Heart right ventricle (tissue), 16 donors: ENCODE results near the gene PREPL. TPM values are rescaled to one million over a fixed set of nuclear protein-coding genes. Genes with fewer than 3 reads are reported as not detected.

ENCODE experiments used
- ATAC-seq, 8 donors: fragments of 200-7000 bp; cut with Tn5 transposase; one replicate each; pipeline ENCODE4 v1.9.1; 2020; ENCODE audit warnings: mild to moderate bottlenecking in 8 of 8, moderate library complexity in 8 of 8, moderate number of reproducible peaks in 1 of 8
- DNase-seq, 2 donors: peaks; one replicate each; pipeline ENCODE4 v3.0.0-alpha.2; 2020
- H3K27ac ChIP-seq, 10 donors: fragments of 200-600 bp; sonication (generic) in 2 of 10; one replicate each; pipeline versions ENCODE4 v1.5.0 to v1.8.0; 2020 to 2022; ENCODE audit warnings: mild to moderate bottlenecking in 3 of 10
- H3K27me3 ChIP-seq, 7 donors: fragments of 200-600 bp; one replicate each; pipeline ENCODE4 v1.8.0; 2021 to 2022; ENCODE audit warnings: mild to moderate bottlenecking in 2 of 7
- H3K36me3 ChIP-seq, 9 donors: fragments of 200-600 bp; sonication (generic) in 1 of 9; one replicate each; pipeline versions ENCODE4 v1.5.0 to v1.8.0; 2020 to 2022; ENCODE audit warnings: mild to moderate bottlenecking in 2 of 9
- H3K4me1 ChIP-seq, 9 donors: fragments of 200-600 bp; sonication (generic) in 1 of 9; one replicate each; pipeline versions ENCODE4 v1.5.0 to v1.8.0; 2020 to 2022; ENCODE audit warnings: mild to moderate bottlenecking in 4 of 9
- H3K4me3 ChIP-seq, 10 donors: fragments of 200-600 bp; sonication (generic) in 2 of 10; one replicate each; pipeline versions ENCODE4 v1.5.0 to v1.8.0; 2020 to 2022; ENCODE audit warnings: mild to moderate bottlenecking in 7 of 10, moderate library complexity in 2 of 10
- H3K9me3 ChIP-seq, 11 donors: fragments of 200-600 bp in 10 of 11; sonication (generic) in 2 of 11; one replicate each; pipeline versions ENCODE4 v1.5.0 to v1.8.0; 2013 to 2022; ENCODE audit warnings: mild to moderate bottlenecking in 2 of 11, control low read depth in 1 of 11, moderate library complexity in 1 of 11
- CTCF ChIP-seq, 9 donors: fragments of 200-600 bp; sonication (generic) in 2 of 9; IDR thresholded peaks; one replicate each; pipeline versions ENCODE4 v1.5.0 to v1.8.0; 2021 to 2022; ENCODE audit warnings: antibody characterized with exemption in 9 of 9, mild to moderate bottlenecking in 5 of 9, moderate library complexity in 1 of 9
- WGBS, 2 donors: extraction: QIAGEN DNeasy Blood & Tissue Kit; methylation state at CpG; one replicate each; pipeline ENCODE4 v1.1.7; 2013; ENCODE audit warnings: inconsistent platforms in 1 of 2; 5-methylcytosine and 5-hydroxymethylcytosine counted together
- intact Hi-C, 10 donors: fragments of 100-400 bp; cut with DNase I; formaldehyde crosslinking; loops; one replicate each; pipeline versions ENCODE4 v1.11.1 to v1.14.2; 2022
- polyA plus RNA-seq, 2 donors: library from polyadenylated mRNA; stranded (reverse); fragments of 200-250 nt; gene quantifications; one replicate each; pipeline ENCODE4 v1.2.3, GENCODE V29; 2013
- total RNA-seq, 10 donors: library from RNA; stranded (reverse); fragmentation: NEBNext Ultra II Directional in 3 of 10; extraction: Animal tissue kit (Norgen Biotek cat#: 25700) in 3 of 10; gene quantifications; one replicate each; pipeline versions ENCODE4 v1.2.1 to v1.2.4, GENCODE V29; 2021 to 2023
- donor health status: Arrhythmogenic right ventricular cardiomyopathy.
- donor health status: ischemic (EF 13 %, LVEDD 7.1; RV severe dilation, severe dysfunction).
- donor health status: healthy with polysubstance abuse.
- donor health status: DM: no; HTN: yes; CAD: no.
- donor health status: DM: no; HTN: no; CAD: no.
- donor health status: ischemic (EF 25% LVEDD 6.9; RV normal size, moderate dysfunction).
- donor health status: ischemic (EF 25% LVEDD 5.7; RV mildly dilated, moderate dysfunction).
- donor health status: healthy.
- donor health status: DM: yes; HTN: yes; CAD: no.
- donor health status: Ischemic cardiomyopathy.
- donor health status: ischemic (EF 35%, LVEDD 5.7; RV mildly dilated, moderate dysfunction).
- donor health status: nonischemic (EF 11% LVEDD 7.7; RV severe dilation, severe dysfunction).
- donor health status: DM: yes; HTN: yes; CAD: no.
- donor health status: PGD.
- donor health status: ischemic (EF 29% LVEDD 5.4; RV normal size, mild dysfunction).
- donor health status: nonischemic (EF 23%, LVEDD 6.1; RV moderate dilation, normal function).

Gene PREPL
- total and polyA plus RNA-seq, 12 donors, result 8.5 to 132 (median 90.9) TPM

DNA sequence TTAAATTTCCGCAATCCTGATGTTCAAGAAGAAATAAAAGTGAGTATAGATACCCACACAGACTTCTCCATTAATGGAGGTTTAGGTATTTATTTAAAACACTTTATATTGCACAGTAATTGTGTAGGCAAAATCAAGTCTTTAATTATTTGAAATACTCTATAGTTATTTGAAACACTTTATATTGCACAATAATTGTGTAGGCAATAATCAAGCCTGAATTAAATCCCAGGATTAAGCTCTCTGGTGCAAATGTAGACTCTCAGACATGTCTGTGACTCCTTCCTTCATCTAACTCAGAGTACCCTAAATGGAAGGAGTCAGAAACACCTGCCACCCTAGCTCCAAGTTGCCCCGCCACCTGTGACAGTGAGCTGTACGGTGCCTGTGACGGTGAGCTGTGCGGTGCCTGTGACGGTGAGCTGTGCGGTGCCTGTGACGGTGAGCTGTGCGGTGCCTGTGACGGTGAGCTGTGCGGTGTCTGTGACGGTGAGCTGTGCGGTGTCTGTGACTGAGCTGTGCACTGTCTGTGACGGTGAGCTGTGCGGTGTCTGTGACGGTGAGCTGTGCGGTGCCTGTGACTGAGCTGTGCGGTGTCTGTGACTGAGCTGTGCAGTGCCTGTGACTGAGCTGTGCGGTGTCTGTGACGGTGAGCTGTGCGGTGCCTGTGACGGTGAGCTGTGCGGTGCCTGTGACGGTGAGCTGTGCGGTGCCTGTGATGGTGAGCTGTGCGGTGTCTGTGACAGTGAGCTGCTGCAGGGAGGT, 75.0 kb downstream of the PREPL start:
- Histone ChIP-seq H3K4me1 (peaks cover 0 to 2% (median 0%) of the 10 kb centered on the region in 9 donors), H3K27ac (no peak overlapping the region), H3K9me3 (no peaks in the 10 kb centered on the region), H3K27me3 (no peaks in the 10 kb centered on the region), H3K36me3 (no peaks in the 10 kb centered on the region), H3K4me3 (no peak overlapping the region)
- intact Hi-C loops, result no loop called here
- ATAC-seq, result no peak
- no peak for DNase-seq
- no peak for TF ChIP-seq CTCF (IDR thresholded peaks at IDR 0.05)
- WGBS, 2 donors, result 95 to 96% methylated on average over 26 of the region's 26 CpGs

GRCh38 chr2:44285174-44285573, 76.1 kb downstream of the PREPL start:
- Histone ChIP-seq H3K4me1 (no peaks in the 10 kb centered on the region), H3K27ac (no peak overlapping the region), H3K36me3 (no peaks in the 10 kb centered on the region), H3K27me3 (no peaks in the 10 kb centered on the region), H3K4me3 (no peak overlapping the region), H3K9me3 (no peaks in the 10 kb centered on the region)
- DNase-seq, result no peak
- intact Hi-C loops, result no loop called here
- no peak for ATAC-seq
- no peak for TF ChIP-seq CTCF (IDR thresholded peaks at IDR 0.05)
- 80 to 83% methylated on average over 5 of the region's 5 CpGs for WGBS, 2 donors

DNA sequence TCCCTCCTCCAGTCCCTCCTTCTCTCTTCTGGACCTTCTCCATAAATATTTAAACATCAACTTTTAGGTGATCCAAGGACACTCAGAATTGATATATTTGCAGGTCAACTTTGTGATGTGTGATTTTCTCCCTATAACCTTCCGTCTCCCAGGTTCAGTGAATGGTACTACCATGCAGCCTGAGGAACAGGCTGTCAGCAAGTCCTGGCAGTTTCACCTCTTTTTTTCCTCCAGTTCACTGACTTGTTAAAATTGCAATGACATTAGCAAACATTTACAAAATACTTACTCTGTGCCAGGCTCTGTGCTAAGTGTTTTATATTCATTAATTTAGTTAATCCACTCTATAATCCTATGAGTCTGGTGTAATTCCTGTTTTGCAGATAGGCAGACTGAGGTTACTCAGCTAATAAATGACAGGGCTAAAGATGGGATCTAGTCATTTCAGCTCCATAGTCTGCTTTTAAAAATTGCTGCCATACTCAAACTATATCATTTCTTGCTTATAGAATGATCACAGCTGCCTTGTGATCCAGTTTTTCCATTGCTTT, 78.1 kb downstream of the PREPL start:
- Histone ChIP-seq H3K36me3 (no peaks in the 10 kb centered on the region), H3K4me3 (no peak overlapping the region), H3K27me3 (no peaks in the 10 kb centered on the region), H3K27ac (no peak overlapping the region), H3K9me3 (no peaks in the 10 kb centered on the region), H3K4me1 (no peaks in the 10 kb centered on the region)
- WGBS, 2 donors, result 96 to 97% methylated on average over 1 of the region's 1 CpG
- no peak for DNase-seq
- no peak for ATAC-seq
- intact Hi-C loops, result no loop called here
- TF ChIP-seq CTCF (IDR thresholded peaks at IDR 0.05), result no peak

GRCh38 chr2:44280869-44281268, 80.4 kb downstream of the PREPL start:
- Histone ChIP-seq H3K27ac (no peak overlapping the region), H3K4me3 (no peak overlapping the region), H3K27me3 (no peaks in the 10 kb centered on the region), H3K4me1 (peaks cover 0 to 3% (median 0%) of the 10 kb centered on the region in 9 donors), H3K9me3 (no peaks in the 10 kb centered on the region), H3K36me3 (no peaks in the 10 kb centered on the region)
- no peak for DNase-seq
- intact Hi-C loops, result no loop called here
- WGBS, 2 donors, result 40 to 96% methylated on average over 1 of the region's 1 CpG
- TF ChIP-seq CTCF (IDR thresholded peaks at IDR 0.05), result no peak
- no peak for ATAC-seq
